GM19099 (cell line): Measurements from ENCODE around the gene MAN1A2.

Experiments
- POLR2A ChIP-seq: IDR thresholded peaks from 3 replicates; pipeline ENCODE4 v1.6.1; 2011; ENCODE audit warnings: low read depth; ENCODE audit not compliant: insufficient read length; ENCODE audit errors: extremely low read depth

MAN1A2 gene

GRCh38 chr1:117511273-117511672, 144.0 kb downstream of the MAN1A2 start:
- TF ChIP-seq POLR2A, result no peak

- no peak for TF ChIP-seq POLR2A
Observed at GRCh38 chr1:117512728-117513321, 145.6 kb downstream of the MAN1A2 start.

GRCh38 chr1:117523111-117523510, 155.9 kb downstream of the MAN1A2 start:
- no peak for TF ChIP-seq POLR2A

- TF ChIP-seq POLR2A, result no peak
Observed at GRCh38 chr1:117527074-117527473, 159.8 kb downstream of the MAN1A2 start.

- no peak for TF ChIP-seq POLR2A
Observed at GRCh38 chr1:117527566-117528102, 160.4 kb downstream of the MAN1A2 start.

GRCh38 chr1:117529683-117530082, 162.4 kb downstream of the MAN1A2 start:
- no peak for TF ChIP-seq POLR2A

- no peak for TF ChIP-seq POLR2A
Observed at GRCh38 chr1:117531222-117531621, 164.0 kb downstream of the MAN1A2 start.

- TF ChIP-seq POLR2A, result no peak
Observed at GRCh38 chr1:117534995-117535467, 167.8 kb downstream of the MAN1A2 start.

- TF ChIP-seq POLR2A, result no peak
Observed at GRCh38 chr1:117535821-117536220, 168.6 kb downstream of the MAN1A2 start.

- no peak for TF ChIP-seq POLR2A
Observed at GRCh38 chr1:117537291-117537920, 170.2 kb downstream of the MAN1A2 start.

- TF ChIP-seq POLR2A, result no peak
Observed at GRCh38 chr1:117540532-117540931, 173.3 kb downstream of the MAN1A2 start.

GRCh38 chr1:117541003-117541402, 173.8 kb downstream of the MAN1A2 start:
- TF ChIP-seq POLR2A, result no peak

GRCh38 chr1:117541585-117541984, 174.3 kb downstream of the MAN1A2 start:
- TF ChIP-seq POLR2A, result no peak

GRCh38 chr1:117544509-117545109, 177.4 kb downstream of the MAN1A2 start:
- no peak for TF ChIP-seq POLR2A

- no peak for TF ChIP-seq POLR2A
Observed at GRCh38 chr1:117546467-117546866, 179.2 kb downstream of the MAN1A2 start.

- no peak for TF ChIP-seq POLR2A
Observed at GRCh38 chr1:117553471-117553870, 186.2 kb downstream of the MAN1A2 start.
